H1 (cell line): ENCODE data around the gene TRABD2B. TPM values are rescaled to one million over a fixed set of nuclear protein-coding genes. Genes with fewer than 3 reads are reported as not detected.

ENCODE experiments used
- YY1 ChIP-seq: IDR thresholded peaks from 2 replicates; pipeline ENCODE4 v1.6.1; 2011; ENCODE audit warnings: low read depth, mild to moderate bottlenecking, low read length
- polyA plus RNA-seq, 7 experiments: library from polyadenylated mRNA; depleted of rRNA in 3 of 7; stranded (reverse) in 5 of 7; unstranded in 2 of 7; fragments of >200 nt in 5 of 7; fragments of 200-250 nt in 2 of 7; gene quantifications; 1 replicate in 5 of 7; 2 replicates in 1 of 7; 4 replicates in 1 of 7; pipeline versions ENCODE4 v1.2.1 to v1.2.3, GENCODE V29; 2011 to 2013; ENCODE audit warnings: missing spikeins in 2 of 7, mixed read lengths in 2 of 7
- total RNA-seq: library from RNA; stranded (reverse); fragmentation: NEBNext Ultra II Directional; extraction: Animal tissue kit (Norgen Biotek cat#: 25700); gene quantifications from 2 replicates; pipeline ENCODE4 v1.2.1, GENCODE V29; 2021

TRABD2B gene
- total and polyA plus RNA-seq, 2 of the 8 experiments (the other 6 are each of a cell fraction or from before 2014, with no cell fraction given) = 0.95 to 3.4 TPM

GRCh38 chr1:47948126-47948525 lies 49.1 kb downstream of the TRABD2B start (continued):
- 0 out of 2 replicates have a peak, but pooled peaks have one; percentile 44 for TF ChIP-seq YY1
